ENCODE data around the gene CXCR6.

The CXCR6 gene

DNA sequence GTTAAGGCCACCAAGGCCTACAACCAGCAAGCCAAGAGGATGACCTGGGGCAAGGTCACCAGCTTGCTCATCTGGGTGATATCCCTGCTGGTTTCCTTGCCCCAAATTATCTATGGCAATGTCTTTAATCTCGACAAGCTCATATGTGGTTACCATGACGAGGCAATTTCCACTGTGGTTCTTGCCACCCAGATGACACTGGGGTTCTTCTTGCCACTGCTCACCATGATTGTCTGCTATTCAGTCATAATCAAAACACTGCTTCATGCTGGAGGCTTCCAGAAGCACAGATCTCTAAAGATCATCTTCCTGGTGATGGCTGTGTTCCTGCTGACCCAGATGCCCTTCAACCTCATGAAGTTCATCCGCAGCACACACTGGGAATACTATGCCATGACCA, 3.6 kb downstream of the CXCR6 start:
- in situ Hi-C loops (cut with HindIII; ENCODE audit: low sequenced_read_pairs): no loop called here

DNA sequence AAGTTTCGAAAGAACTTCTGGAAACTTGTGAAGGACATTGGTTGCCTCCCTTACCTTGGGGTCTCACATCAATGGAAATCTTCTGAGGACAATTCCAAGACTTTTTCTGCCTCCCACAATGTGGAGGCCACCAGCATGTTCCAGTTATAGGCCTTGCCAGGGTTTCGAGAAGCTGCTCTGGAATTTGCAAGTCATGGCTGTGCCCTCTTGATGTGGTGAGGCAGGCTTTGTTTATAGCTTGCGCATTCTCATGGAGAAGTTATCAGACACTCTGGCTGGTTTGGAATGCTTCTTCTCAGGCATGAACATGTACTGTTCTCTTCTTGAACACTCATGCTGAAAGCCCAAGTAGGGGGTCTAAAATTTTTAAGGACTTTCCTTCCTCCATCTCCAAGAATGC, 4.1 kb downstream of the CXCR6 start:
- in situ Hi-C loops (cut with HindIII; ENCODE audit: low sequenced_read_pairs): no loop called here

DNA sequence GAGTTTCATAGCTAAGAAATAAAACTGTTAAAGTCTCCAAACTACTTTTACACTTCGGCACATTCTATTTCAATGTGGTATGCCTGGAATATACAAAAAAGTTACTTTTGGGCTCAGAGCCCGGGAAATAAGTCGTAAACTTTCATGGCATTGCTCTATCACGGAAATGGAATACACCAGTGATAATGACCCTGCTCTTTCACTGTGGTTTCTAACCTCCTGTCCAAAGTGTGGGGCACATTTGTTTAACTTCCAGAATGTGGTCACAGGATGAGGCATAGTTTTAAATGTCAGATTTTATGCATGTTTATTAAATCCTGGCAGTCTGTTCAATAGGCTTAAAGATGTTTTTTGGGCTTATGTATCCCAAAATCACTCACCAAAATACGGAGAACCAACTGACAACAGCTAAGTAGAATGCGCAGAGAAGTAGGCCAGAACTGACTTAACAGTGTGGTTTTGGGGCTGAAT, 5.1 kb downstream of the CXCR6 start:
- in situ Hi-C loops (cut with HindIII; ENCODE audit: low sequenced_read_pairs): no loop called here

DNA sequence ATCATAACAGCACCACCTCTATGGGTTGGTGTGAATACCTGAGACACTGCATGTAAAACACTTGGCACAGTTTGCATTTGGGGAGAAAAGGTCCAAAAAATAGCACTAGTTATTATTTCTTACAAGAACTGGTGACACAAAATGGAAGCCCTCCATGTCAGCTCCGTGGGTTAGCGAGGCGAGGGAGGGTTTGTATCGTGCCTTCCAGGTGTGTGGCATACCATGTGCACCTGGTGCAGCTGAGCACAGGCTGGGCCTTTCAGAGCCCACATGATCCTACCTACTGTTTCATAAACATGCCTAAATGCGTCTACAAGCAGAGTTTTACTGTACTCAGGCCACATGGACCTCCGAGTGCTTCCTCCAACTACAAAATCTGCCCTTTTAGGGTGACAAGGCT, 5.6 kb downstream of the CXCR6 start:
- in situ Hi-C loops (cut with HindIII; ENCODE audit: low sequenced_read_pairs): no loop called here

DNA sequence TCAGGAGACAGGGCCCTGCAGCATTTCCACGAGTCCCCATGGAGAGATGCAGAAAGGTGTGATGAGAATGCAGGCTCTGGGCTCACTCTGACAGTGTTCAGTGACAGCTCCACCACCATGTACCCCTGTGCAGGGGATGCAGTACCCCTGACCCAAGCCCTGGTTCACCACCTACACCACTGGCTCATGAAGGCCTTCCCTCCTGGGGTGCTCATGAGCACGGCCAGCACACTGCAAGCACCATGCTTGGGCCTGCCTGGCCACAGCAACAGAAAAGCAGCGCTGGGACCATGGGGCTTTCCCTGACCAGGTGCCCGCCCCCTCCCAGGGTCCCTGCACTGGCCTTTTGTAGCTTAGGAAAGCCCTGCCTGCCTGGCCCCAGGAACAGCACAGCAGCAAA, 6.2 kb downstream of the CXCR6 start:
- in situ Hi-C loops (cut with HindIII; ENCODE audit: low sequenced_read_pairs): no loop called here

DNA sequence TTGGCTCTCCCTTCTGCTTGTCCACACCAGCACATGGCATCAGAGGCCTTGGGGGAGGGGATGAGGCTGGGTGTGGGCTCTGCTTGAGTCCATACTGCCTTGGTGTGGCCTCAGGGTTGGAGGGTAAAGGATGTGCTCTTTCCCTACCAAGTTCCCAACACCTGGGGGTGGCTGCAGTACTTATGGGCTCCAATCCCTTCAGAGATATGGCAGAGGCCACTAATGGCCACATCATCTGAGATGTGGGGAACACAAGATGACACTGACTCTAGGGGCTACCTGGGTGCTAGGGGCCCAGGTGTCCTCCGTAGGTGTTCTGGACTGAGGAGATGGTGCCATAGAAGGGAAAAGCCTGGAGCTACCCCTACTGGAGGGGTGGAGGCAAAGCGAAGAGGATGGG, 6.9 kb downstream of the CXCR6 start:
- in situ Hi-C loops (cut with HindIII; ENCODE audit: low sequenced_read_pairs): no loop called here

DNA sequence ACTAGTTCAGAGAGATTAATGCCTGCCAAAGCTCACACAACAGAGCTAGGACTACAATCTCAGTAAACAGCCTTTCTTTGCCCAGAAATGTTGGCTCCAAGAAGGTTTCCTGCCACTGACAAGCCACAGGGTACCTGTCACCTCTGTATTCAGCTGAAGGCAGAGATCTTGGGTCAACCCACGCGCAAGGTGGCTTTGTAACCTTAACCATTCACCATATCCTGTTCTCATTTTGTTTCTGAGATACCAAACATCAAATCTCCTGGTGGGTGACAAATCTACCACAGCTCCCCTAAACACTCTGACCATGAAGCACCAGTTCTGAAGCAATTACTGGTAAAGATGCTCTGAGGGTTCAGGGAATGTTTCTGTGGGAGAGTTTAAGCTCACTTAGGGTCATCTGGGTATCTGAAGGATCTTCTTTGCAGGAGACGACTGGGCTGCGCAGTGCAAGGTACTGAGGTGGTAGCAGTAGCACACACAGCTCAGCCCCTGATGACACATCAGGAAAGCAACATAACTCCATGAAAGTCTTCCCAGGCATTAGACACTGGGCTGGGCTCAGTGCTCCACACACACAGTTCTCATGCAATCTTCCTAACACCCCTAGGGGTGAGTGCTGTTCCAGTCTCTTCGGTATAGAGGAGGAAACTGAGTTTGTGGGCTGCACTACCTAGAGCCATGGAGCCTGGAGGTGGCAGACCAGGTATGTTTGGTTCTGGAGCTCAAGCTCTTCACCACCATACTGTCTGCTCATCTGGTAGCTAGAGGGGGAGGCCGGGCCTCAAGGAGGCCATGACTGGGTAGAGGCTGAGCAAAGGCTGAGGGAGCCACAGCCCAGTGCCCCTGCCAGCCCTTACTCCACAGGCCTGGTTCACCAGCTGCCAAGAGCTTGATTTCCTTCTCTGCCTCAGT, 7.7 kb downstream of the CXCR6 start:
- in situ Hi-C loops (cut with HindIII; ENCODE audit: low sequenced_read_pairs): no loop called here

DNA sequence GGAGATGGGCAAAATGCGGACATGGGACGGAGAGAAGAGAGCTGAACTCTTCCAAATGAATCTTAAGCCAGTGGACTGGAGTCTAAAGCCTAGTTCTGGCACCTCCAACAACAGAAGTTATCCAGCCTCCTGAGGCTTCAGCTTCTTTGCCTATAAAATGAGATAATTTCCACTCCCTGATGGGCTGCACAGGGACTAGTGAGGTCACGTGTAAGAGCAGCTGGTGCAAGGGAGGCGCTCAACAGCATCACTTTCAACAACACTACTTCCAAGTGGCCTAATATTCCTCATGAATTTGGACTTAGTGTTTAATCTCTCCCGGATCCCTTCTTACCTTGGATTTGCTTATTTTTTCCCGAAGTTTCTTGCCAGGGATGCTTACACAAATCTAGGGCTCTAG, 8.7 kb downstream of the CXCR6 start:
- in situ Hi-C loops (cut with HindIII; ENCODE audit: low sequenced_read_pairs): no loop called here

DNA sequence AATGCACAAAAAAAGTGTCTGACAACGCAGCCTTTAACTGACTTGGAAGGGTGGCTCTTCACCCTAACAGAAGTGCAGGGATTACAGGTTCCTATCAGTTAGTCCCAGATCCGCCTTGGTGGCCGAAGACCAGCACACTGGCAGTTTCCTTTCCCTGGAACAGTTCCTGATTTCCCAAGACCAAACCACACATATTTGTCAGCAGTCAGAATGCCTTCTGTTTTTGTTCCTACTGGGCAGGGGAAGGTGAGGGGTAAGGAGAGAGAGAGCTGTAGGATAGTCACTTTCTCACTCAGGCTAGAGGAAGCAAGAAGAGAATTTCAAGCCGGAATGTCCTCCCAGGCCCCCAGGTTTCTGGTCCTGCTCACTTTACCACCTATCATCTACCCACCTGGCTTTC, 9.2 kb downstream of the CXCR6 start:
- in situ Hi-C loops (cut with HindIII; ENCODE audit: low sequenced_read_pairs): no loop called here

DNA sequence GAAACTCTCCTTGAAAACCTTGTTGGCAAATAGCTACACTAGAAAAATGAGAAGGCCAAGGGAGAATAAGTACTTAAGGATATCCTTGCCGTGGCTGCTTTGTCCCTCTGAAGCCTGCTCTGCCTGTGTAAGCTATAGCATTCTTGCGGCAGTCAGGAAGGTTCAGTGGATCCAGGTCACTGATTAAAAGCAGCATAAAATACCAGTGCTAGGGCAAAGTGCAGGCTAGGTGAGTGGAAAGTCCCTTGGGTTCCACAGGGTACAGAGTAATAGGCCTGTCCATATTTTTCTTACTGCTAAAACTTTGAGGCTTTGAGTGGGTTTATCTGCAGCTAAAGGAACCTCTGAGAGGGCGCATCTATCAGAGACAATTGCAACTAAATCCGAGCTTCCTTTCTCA, 10.3 kb downstream of the CXCR6 start:
- in situ Hi-C loops (cut with HindIII; ENCODE audit: low sequenced_read_pairs): no loop called here

DNA sequence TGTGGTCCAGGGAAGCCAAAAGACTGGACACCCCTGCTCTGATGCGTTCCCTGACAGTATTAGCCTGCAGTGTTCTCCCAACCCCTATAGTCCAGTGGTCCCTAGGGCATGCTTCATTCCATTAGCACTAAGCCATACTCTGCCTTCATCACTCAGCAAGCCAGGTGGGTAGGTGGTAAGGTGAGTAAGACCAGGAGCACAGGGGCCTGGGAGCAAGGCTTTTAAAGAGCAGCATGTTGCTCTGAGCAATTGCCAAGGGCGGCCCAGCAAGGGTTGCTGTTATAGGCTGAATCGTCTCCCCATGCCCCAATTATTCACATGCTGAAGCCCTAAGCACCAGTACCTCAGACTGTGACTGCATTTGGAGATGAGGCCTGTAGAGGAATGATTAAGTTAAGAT, 11.0 kb downstream of the CXCR6 start:
- in situ Hi-C loops (cut with HindIII; ENCODE audit: low sequenced_read_pairs): no loop called here

DNA sequence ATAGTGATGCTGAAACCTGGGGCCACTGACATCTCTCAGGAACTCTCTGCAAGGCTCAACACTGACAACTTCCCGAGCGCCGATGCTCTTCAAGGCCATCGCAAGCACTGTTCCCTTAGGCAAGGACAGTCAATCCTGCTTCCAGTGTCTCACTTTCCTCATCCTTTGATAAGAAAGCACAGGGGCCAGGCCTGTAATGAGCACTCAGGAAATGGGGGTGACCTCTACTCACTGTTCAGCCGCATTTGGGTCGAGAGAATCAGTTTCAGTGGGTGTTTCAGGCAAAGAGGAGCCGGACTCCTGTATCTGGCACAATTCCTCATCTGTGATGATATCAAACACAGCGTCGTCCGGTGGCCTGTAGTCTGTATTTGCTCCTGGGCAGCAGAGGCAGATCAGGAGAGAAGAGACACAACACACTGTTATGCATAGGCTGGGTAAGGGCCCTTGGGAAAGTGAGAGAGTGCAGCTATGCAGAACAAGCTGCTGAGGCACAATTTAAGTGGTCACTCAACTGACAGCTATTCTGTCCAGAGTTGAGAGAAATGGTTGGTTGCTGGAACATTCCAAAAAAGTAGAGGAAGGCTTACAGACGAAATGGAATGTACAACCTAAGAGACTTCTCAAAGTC, 11.9 kb downstream of the CXCR6 start:
- in situ Hi-C loops (cut with HindIII; ENCODE audit: low sequenced_read_pairs): no loop called here

DNA sequence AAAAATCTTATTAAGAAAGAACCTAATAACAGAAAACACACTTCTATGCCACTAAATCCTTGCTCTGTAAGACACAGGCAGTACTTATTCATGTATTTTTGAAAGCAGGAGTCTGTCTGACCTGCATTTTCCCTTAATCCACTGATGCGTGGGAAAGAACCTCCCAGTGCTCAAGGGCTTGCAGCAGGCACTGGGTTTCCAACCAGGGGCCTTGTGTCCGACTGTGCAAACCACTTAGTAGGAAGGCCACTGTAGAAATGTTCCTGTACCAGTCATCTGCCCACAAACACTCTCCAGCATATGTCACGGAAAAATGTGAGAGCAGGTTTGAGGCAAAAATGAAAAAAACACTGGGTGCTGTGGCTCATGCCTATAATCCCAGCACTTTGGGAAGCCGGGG, 12.4 kb downstream of the CXCR6 start:
- in situ Hi-C loops (cut with HindIII; ENCODE audit: low sequenced_read_pairs): no loop called here

DNA sequence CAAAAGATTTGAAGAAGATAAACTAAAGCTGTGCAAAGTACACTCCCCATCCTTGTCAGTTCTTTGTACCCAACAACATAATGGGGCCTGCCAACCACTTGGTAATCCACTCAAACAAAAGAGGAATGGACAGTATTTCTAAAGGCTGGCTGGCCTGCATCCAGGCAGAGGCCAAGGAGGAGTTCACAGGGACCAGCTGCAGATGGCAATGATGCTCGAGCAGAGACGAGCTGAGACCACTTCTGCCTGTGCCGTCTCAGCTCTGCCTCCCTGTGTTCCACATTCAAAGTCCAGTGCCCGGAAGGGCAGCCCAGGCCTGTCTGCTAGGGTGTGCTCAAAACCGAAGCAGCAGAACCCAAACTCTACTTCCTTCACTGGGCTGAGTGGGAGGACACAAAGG, 14.3 kb downstream of the CXCR6 start:
- in situ Hi-C loops (cut with HindIII; ENCODE audit: low sequenced_read_pairs): no loop called here

DNA sequence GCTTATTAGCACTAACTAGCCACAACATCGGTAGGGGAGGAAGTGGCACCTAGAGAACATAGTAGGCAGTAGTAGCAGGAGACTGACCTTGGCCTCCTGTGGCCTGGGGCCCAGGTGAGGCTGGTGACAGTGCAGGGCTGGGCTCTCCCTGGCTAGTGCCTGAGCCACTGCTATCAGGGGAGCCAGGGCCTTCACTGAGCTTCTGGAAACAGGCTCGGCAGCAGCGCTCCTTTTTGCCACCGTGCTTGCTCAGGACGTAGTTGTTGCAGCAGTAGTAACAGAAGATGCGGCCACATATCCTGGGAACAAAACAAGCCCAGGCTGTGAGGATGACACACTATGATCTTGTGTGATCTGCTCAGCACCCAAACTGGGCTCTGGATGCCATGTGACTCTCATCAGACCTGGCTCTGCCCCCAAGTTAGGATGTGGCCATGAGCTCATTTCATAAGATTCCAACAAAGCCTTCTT, 15.1 kb downstream of the CXCR6 start:
- in situ Hi-C loops (cut with HindIII; ENCODE audit: low sequenced_read_pairs): no loop called here

DNA sequence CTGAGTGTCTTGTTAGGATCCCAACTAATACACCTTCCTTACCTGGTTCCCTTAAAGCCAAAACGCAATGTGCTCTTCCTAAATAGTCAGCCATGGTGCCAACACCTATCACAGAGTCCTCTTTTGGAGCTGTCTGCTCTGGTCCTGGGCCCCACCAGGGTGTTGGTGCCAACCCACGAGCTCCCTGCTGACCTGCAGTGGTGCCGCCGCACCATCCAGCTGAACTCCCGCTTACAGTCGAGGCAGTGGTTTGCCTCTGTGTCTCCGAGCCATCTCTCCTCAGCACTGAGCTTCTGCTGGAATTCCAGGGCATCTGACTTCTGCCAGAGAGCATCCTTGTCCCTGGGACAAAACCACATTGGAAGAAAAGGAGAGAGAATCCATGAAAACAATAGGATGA, 15.9 kb downstream of the CXCR6 start:
- in situ Hi-C loops (cut with HindIII; ENCODE audit: low sequenced_read_pairs): no loop called here

DNA sequence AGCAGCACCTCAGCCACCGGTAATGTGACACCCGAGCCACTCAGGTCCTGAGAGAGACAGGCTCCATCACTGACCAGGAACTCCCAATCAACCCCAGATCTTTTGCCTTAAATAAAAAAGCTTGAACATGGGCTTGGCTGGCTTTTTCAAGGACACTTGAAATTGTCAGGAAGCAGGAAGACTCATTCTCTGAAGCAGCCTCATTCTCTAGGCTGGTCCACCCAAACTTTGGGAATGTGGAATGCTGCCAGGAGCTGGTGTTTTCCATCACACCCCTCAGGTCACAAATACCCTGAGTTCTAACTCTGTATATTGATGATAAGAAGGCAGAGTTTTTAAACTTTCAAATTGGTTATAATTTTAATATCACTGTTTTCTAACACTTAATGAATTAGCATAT, 17.0 kb downstream of the CXCR6 start:
- in situ Hi-C loops (cut with HindIII; ENCODE audit: low sequenced_read_pairs): no loop called here

DNA sequence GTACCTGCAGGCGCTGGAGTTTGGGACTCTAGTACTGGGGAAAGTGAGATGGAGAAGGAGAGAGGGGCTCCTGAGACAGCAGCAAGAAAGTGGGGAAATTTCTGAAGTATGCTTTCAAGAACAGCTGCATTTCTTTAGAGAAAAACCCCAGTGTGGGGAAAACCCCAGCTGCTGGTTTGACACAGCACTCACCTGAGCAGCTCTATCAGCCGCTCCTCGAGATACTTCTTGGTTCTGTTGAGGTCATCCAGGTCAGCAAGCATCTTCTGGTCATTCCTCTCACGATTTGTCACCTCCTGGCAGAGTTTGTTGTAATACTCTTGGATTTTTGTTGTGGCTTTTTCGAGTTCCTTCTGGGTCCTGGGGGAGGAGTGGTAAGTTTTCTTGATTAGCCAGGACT, 18.8 kb downstream of the CXCR6 start:
- in situ Hi-C loops (cut with HindIII; ENCODE audit: low sequenced_read_pairs): no loop called here

DNA sequence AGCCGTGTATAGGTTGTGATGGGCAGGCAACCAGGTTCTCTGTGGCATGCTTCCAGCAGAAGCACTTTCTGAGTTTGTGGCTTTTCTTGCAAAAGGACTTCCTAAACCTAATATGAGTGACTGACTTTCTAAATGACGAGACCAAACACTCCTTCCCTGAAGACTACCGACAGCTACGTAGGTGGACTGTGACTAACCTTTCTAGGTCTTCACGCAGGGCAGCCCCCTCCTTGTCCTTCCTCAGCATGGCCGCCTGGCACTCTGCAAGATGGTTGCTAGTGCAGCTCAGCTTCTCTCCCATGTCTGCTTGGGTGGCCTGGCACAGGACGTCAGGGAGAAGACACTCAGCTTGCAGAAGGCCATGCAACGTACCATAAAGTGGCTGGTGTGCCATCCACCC, 20.9 kb downstream of the CXCR6 start:
- in situ Hi-C loops (cut with HindIII; ENCODE audit: low sequenced_read_pairs): no loop called here

DNA sequence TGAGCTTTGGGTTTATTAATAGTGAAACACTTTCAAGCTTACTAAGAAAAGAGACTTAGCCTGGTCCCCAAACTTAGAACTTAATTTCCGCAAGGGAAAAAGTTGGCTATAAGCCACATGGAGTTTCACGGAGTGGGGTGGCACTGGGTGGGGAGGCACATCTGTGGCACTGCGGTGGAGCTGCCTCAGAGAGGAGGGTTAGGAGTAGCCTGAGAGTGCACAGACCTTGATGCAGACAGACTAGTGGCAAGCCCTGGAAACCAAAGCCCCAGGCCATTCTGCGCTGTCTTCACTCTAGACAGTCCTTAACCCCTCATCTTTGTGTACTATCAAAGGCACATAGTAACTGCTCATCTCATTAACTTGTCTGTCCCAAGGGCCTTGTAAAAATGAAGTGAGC, 22.0 kb downstream of the CXCR6 start:
- in situ Hi-C loops (cut with HindIII; ENCODE audit: low sequenced_read_pairs): no loop called here

DNA sequence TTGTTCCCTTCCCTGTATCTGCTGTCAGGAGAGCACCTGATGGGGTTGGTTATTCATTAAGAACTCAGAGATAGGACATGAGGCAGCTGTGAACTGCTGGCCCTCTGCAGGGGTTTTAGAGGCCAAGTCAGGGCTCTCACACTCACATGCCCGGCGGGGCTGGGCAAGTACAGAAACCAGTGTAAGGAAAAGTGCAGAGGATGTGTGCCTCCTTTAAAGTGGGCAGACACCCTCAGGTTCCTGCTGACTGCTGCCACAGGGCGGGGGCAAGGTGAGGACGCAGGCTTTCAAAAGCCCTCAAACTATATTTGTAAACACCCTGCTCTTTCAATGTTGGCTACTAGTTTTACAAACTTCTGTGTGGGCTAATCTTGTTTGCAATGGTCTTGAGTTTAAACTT, 22.4 kb downstream of the CXCR6 start:
- in situ Hi-C loops (cut with HindIII; ENCODE audit: low sequenced_read_pairs): no loop called here

DNA sequence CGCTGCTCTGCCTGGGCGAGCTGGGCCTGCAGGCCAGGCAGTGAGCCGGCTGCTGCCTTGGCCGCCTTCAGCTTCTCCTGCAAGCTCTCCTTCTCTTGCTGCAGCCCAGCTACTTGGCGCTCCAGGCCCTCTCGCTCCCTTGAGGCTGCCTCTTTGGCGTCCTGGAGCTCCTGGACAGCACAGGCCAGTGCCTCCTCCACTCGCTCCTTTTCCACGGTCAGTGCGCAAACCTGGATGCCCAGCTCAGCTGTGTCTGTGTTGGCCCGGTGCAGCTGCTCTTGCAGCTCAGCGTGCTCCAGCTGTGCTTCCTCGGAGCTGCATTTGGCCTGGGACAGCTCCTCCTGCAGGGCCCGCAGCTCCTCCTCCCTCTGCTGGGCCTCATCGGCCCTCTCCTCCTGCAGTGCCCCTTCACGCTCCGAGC, 23.1 kb downstream of the CXCR6 start:
- in situ Hi-C loops (cut with HindIII; ENCODE audit: low sequenced_read_pairs): no loop called here

Data from DLD1 (cell line).